Midbrain (tissue), 1 donor: ENCODE measurements around the gene GLUD2.
"Not testable (repeated sequence)": the region's sequence is repeated elsewhere in the genome, so short reads cannot be mapped to it uniquely, and the experiment has no call there.

ENCODE experiments used
- DNase-seq: peaks from one replicate; lab custom pipeline; 2025; lab: John Stamatoyannopoulos, UW

Gene GLUD2

GRCh38 chrX:121047441-121048419, at the start of gene GLUD2:
GLUD2 (plus strand) TSS chrX:121047610; CDS start chrX:121047685, 75 bp downstream.
- DNase-seq = peak; percentile 4

GRCh38 chrX:120999413-120999812, 48.0 kb upstream of the GLUD2 start:
- DNase-seq = no peak

- DNase-seq = no peak
Observed at GRCh38 chrX:121000589-121000988, 46.8 kb upstream of the GLUD2 start.

- DNase-seq = no peak
Observed at GRCh38 chrX:121008920-121009319, 38.5 kb upstream of the GLUD2 start.

- DNase-seq = no peak
Observed at GRCh38 chrX:121009764-121010163, 37.6 kb upstream of the GLUD2 start.

GRCh38 chrX:121010218-121010617, 37.2 kb upstream of the GLUD2 start:
- peak; percentile 41 for DNase-seq

- no peak for DNase-seq
Observed at GRCh38 chrX:121011254-121011653, 36.2 kb upstream of the GLUD2 start.

- no peak for DNase-seq
Observed at GRCh38 chrX:121013897-121014455, 33.4 kb upstream of the GLUD2 start.

- no peak for DNase-seq
Observed at GRCh38 chrX:121014826-121015225, 32.6 kb upstream of the GLUD2 start.

- DNase-seq = no peak
Observed at GRCh38 chrX:121028419-121028818, 19.0 kb upstream of the GLUD2 start.

GRCh38 chrX:121030083-121030482, 17.3 kb upstream of the GLUD2 start:
- no peak for DNase-seq

- no peak for DNase-seq
Observed at GRCh38 chrX:121032531-121032930, 14.9 kb upstream of the GLUD2 start.

- no peak for DNase-seq
Observed at GRCh38 chrX:121036137-121036536, 11.3 kb upstream of the GLUD2 start.

- DNase-seq = no peak
Observed at GRCh38 chrX:121036951-121037350, 10.5 kb upstream of the GLUD2 start.

GRCh38 chrX:121050781-121051180, 3.4 kb downstream of the GLUD2 start:
- DNase-seq = no peak

GRCh38 chrX:121052122-121052521, 4.7 kb downstream of the GLUD2 start:
- no peak for DNase-seq

GRCh38 chrX:121062289-121062688, 14.9 kb downstream of the GLUD2 start:
- no peak for DNase-seq

GRCh38 chrX:121064579-121064978, 17.2 kb downstream of the GLUD2 start:
- no peak for DNase-seq

- DNase-seq = not testable (repeated sequence)
Observed at GRCh38 chrX:121084247-121084646, 36.8 kb downstream of the GLUD2 start.

GRCh38 chrX:121084903-121085611, 37.6 kb downstream of the GLUD2 start:
- no peak for DNase-seq

- no peak for DNase-seq
Observed at GRCh38 chrX:121085612-121086010, 38.2 kb downstream of the GLUD2 start.

GRCh38 chrX:121093011-121093410, 45.6 kb downstream of the GLUD2 start:
- DNase-seq = no peak
